ENCODE results near the gene TNXB. TPM values are rescaled to one million over a fixed set of nuclear protein-coding genes. Genes with fewer than 3 reads are reported as not detected.
"Not testable (repeated sequence)": the region's sequence is repeated elsewhere in the genome, so short reads cannot be mapped to it uniquely, and the experiment has no call there.

TNXB gene
- total and polyA plus RNA-seq, 2 experiments from 2014 or later = 2.0 to 6.0 TPM

DNA sequence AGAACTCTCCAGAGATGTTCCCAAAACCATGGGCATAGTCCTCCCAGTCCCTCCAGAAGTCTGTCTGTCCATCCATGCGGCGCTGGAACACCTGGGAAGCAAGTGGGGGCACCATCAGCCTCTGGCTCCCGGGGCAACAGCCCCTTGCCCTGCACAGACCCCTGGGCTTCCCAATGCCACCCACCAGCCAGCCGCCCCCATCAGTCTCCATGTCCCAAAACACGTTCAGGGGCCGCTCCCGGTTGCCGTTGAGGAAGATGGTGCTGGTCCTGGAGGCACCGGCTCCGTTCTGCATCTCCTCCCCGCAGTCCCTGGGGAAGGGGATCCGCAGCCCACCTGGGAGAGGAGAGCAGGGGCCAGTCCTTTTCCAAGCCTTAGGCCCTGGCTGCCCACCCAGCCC lies 99.6 kb downstream of the TNXB start:
- H3K27me3 Mint-ChIP-seq (ENCODE audit: insufficient read depth, low read depth, poor library complexity); H3K4me2 ChIP-seq: not testable (repeated sequence)

DNA sequence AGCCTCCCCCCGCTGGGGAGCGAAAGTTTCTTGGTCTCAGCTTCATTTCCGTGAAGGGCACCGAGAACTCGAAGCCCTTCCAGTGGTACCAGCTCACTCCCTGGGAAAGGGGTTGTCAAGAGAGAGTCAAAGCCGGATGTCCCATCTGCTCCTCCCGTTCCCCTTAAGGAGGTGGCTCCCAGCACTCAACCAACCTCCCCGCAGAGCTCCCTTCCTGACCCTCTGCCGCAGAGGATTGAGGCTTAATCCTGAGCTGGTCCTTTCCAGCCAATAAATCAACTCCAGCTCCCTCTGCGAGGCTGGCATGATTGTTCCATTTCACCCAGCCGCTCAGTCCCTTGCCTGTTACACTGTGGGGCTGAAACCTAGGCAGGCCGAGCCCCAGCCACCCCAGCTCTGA lies 100.5 kb downstream of the TNXB start:
- not testable (repeated sequence) for H3K36me3 Mint-ChIP-seq (ENCODE audit: low read depth); H3K27ac Mint-ChIP-seq; ATAC-seq; H3K27ac ChIP-seq (ENCODE audit: low read depth); H3K4me1 Mint-ChIP-seq; H3K36me3 ChIP-seq (ENCODE audit: insufficient read depth); H3K27me3 Mint-ChIP-seq (ENCODE audit: insufficient read depth, low read depth, poor library complexity); H3K4me1 ChIP-seq (ENCODE audit: insufficient read depth); H3F3A ChIP-seq (replicated peaks; ENCODE audit: low read depth); H2AFZ ChIP-seq; H3K27me3 ChIP-seq (ENCODE audit: insufficient read depth); DNase-seq (ENCODE audit: low spot score); H3K79me2 ChIP-seq (replicated peaks; ENCODE audit: insufficient read depth); H3K4me3 Mint-ChIP-seq; H3K9me3 Mint-ChIP-seq; H3K4me3 ChIP-seq; H3K9me2 ChIP-seq (ENCODE audit: insufficient read depth); H3K4me2 ChIP-seq; H4K20me1 ChIP-seq (replicated peaks; ENCODE audit: insufficient read depth)

More for the DNA sequence above, 99.6 kb downstream of the TNXB start:
- H3K9me2 ChIP-seq (ENCODE audit: insufficient read depth); ATAC-seq; H3K4me1 ChIP-seq (ENCODE audit: insufficient read depth); H3K27ac ChIP-seq (ENCODE audit: low read depth); H3K79me2 ChIP-seq (replicated peaks; ENCODE audit: insufficient read depth); H3K9me3 Mint-ChIP-seq; H3K36me3 ChIP-seq (ENCODE audit: insufficient read depth); H3K4me3 ChIP-seq; H3F3A ChIP-seq (replicated peaks; ENCODE audit: low read depth); H4K20me1 ChIP-seq (replicated peaks; ENCODE audit: insufficient read depth); H3K27me3 ChIP-seq (ENCODE audit: insufficient read depth); H3K36me3 Mint-ChIP-seq (ENCODE audit: low read depth); H2AFZ ChIP-seq; H3K4me1 Mint-ChIP-seq; H3K4me3 Mint-ChIP-seq; DNase-seq (ENCODE audit: low spot score); H3K27ac Mint-ChIP-seq: not testable (repeated sequence)

DNA sequence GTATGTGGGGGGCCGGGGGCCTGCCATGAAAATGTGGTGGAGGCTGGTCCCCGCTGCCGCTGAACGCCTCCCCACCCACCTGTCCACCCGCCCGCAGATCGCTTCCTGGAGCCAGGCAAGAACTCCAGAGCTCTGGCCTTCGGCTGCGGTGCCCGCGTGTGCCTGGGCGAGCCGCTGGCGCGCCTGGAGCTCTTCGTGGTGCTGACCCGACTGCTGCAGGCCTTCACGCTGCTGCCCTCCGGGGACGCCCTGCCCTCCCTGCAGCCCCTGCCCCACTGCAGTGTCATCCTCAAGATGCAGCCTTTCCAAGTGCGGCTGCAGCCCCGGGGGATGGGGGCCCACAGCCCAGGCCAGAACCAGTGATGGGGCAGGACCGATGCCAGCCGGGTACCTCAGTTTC lies 101.1 kb downstream of the TNXB start:
- not testable (repeated sequence) for H3K27me3 Mint-ChIP-seq (ENCODE audit: insufficient read depth, low read depth, poor library complexity); H3K36me3 ChIP-seq (ENCODE audit: insufficient read depth); H4K20me1 ChIP-seq (replicated peaks; ENCODE audit: insufficient read depth)

DNA sequence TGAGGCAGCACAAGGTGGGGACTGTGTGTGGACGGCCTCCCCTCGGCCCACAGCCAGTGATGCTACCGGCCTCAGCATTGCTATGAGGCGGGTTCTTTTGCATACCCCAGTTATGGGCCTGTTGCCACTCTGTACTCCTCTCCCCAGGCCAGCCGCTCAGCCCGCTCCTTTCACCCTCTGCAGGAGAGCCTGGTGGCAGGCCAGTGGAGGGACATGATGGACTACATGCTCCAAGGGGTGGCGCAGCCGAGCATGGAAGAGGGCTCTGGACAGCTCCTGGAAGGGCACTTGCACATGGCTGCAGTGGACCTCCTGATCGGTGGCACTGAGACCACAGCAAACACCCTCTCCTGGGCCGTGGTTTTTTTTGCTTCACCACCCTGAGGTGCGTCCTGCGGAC lies 102.1 kb downstream of the TNXB start:
- H3K79me2 ChIP-seq (replicated peaks; ENCODE audit: insufficient read depth); H3K27ac ChIP-seq (ENCODE audit: low read depth); H3K9me3 Mint-ChIP-seq; H3K27me3 Mint-ChIP-seq (ENCODE audit: insufficient read depth, low read depth, poor library complexity); H3K4me1 ChIP-seq (ENCODE audit: insufficient read depth); H3K36me3 Mint-ChIP-seq (ENCODE audit: low read depth); H3K9me2 ChIP-seq (ENCODE audit: insufficient read depth); H3F3A ChIP-seq (replicated peaks; ENCODE audit: low read depth); ATAC-seq; H3K27me3 ChIP-seq (ENCODE audit: insufficient read depth); H3K4me1 Mint-ChIP-seq; H3K27ac Mint-ChIP-seq; H4K20me1 ChIP-seq (replicated peaks; ENCODE audit: insufficient read depth); DNase-seq (ENCODE audit: low spot score); H3K4me3 ChIP-seq; H2AFZ ChIP-seq; H3K4me2 ChIP-seq; H3K4me3 Mint-ChIP-seq; H3K36me3 ChIP-seq (ENCODE audit: insufficient read depth): not testable (repeated sequence)

More for the DNA sequence above, 101.1 kb downstream of the TNXB start:
- ATAC-seq = peak; percentile 56
- H3K4me3 ChIP-seq; H3K9me3 Mint-ChIP-seq; H3K27me3 ChIP-seq (ENCODE audit: insufficient read depth); H3K4me1 ChIP-seq (ENCODE audit: insufficient read depth); H3K79me2 ChIP-seq (replicated peaks; ENCODE audit: insufficient read depth); H3K36me3 Mint-ChIP-seq (ENCODE audit: low read depth); H3K4me1 Mint-ChIP-seq; DNase-seq (ENCODE audit: low spot score); H3K27ac Mint-ChIP-seq; H3K4me3 Mint-ChIP-seq; H2AFZ ChIP-seq; H3K4me2 ChIP-seq; H3K9me2 ChIP-seq (ENCODE audit: insufficient read depth); H3K27ac ChIP-seq (ENCODE audit: low read depth); H3F3A ChIP-seq (replicated peaks; ENCODE audit: low read depth): not testable (repeated sequence)

GRCh38 chr6:32005991-32006529 lies 103.1 kb downstream of the TNXB start:
- H3K9me3 Mint-ChIP-seq; H3K36me3 ChIP-seq (ENCODE audit: insufficient read depth); H3K4me1 Mint-ChIP-seq; H2AFZ ChIP-seq; H3K9me2 ChIP-seq (ENCODE audit: insufficient read depth); H3K79me2 ChIP-seq (replicated peaks; ENCODE audit: insufficient read depth); DNase-seq (ENCODE audit: low spot score); H4K20me1 ChIP-seq (replicated peaks; ENCODE audit: insufficient read depth); H3K4me1 ChIP-seq (ENCODE audit: insufficient read depth); H3K27ac Mint-ChIP-seq; H3F3A ChIP-seq (replicated peaks; ENCODE audit: low read depth); H3K36me3 Mint-ChIP-seq (ENCODE audit: low read depth); H3K4me3 Mint-ChIP-seq; H3K27me3 ChIP-seq (ENCODE audit: insufficient read depth); ATAC-seq; H3K27me3 Mint-ChIP-seq (ENCODE audit: insufficient read depth, low read depth, poor library complexity); H3K27ac ChIP-seq (ENCODE audit: low read depth); H3K4me3 ChIP-seq; H3K4me2 ChIP-seq: not testable (repeated sequence)

DNA sequence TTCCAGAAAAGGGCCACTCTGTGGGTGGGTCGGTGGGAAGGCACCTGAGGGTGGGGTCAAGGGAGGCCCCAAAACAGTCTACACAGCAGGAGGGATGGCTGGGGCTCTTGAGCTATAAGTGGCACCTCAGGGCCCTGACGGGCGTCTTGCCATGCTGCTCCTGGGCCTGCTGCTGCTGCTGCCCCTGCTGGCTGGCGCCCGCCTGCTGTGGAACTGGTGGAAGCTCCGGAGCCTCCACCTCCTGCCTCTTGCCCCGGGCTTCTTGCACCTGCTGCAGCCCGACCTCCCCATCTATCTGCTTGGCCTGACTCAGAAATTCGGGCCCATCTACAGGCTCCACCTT lies 103.6 kb downstream of the TNXB start:
- H3K27me3 ChIP-seq (ENCODE audit: insufficient read depth); H3K9me2 ChIP-seq (ENCODE audit: insufficient read depth); DNase-seq (ENCODE audit: low spot score); H3K27ac Mint-ChIP-seq; H3K4me1 ChIP-seq (ENCODE audit: insufficient read depth); H3K4me3 ChIP-seq; H3K4me1 Mint-ChIP-seq; H3K4me2 ChIP-seq; H3K27me3 Mint-ChIP-seq (ENCODE audit: insufficient read depth, low read depth, poor library complexity); H2AFZ ChIP-seq; ATAC-seq; H3K9me3 Mint-ChIP-seq; H4K20me1 ChIP-seq (replicated peaks; ENCODE audit: insufficient read depth); H3K79me2 ChIP-seq (replicated peaks; ENCODE audit: insufficient read depth); H3F3A ChIP-seq (replicated peaks; ENCODE audit: low read depth); H3K27ac ChIP-seq (ENCODE audit: low read depth); H3K36me3 Mint-ChIP-seq (ENCODE audit: low read depth); H3K36me3 ChIP-seq (ENCODE audit: insufficient read depth); H3K4me3 Mint-ChIP-seq: not testable (repeated sequence)

- not testable (repeated sequence) for H3K27me3 ChIP-seq (ENCODE audit: insufficient read depth); H3K36me3 Mint-ChIP-seq (ENCODE audit: low read depth); H3K4me1 ChIP-seq (ENCODE audit: insufficient read depth); ATAC-seq; H4K20me1 ChIP-seq (replicated peaks; ENCODE audit: insufficient read depth); H3K79me2 ChIP-seq (replicated peaks; ENCODE audit: insufficient read depth); H2AFZ ChIP-seq; H3K4me2 ChIP-seq; H3K9me3 Mint-ChIP-seq; H3K36me3 ChIP-seq (ENCODE audit: insufficient read depth); H3K27ac Mint-ChIP-seq; H3K4me3 Mint-ChIP-seq; DNase-seq (ENCODE audit: low spot score); H3F3A ChIP-seq (replicated peaks; ENCODE audit: low read depth); H3K27me3 Mint-ChIP-seq (ENCODE audit: insufficient read depth, low read depth, poor library complexity); H3K27ac ChIP-seq (ENCODE audit: low read depth); H3K9me2 ChIP-seq (ENCODE audit: insufficient read depth); H3K4me1 Mint-ChIP-seq; H3K4me3 ChIP-seq
These were observed 104.1 kb downstream of the TNXB start for GRCh38 chr6:32004864-32005537.
